Cardiac septum (tissue), 1 donor: Measurements from ENCODE around the gene C19orf47. TPM values are rescaled to one million over a fixed set of nuclear protein-coding genes. Genes with fewer than 3 reads are reported as not detected.

Experiments
- DNase-seq: peaks from one replicate; pipeline ENCODE4 v3.0.0-alpha.2; 2020; ENCODE audit warnings: low spot score
- intact Hi-C: fragments of 100-400 bp; cut with DNase I; formaldehyde crosslinking; loops from one replicate; pipeline ENCODE4 v1.14.0; 2022
- microRNA-seq: library from miRNA; unstranded; fragments of <30 nt; microRNA quantifications from one replicate; pipeline ENCODE4 v1.2.0, GENCODE V29; 2020
- total RNA-seq: library from RNA; stranded (reverse); fragmentation: NEBNext Ultra II Directional; extraction: Animal tissue kit (Norgen Biotek cat#: 25700); gene quantifications from one replicate; pipeline ENCODE4 v1.2.1, GENCODE V29; 2021
- donor health status: DM: no; HTN: no; CAD: no.

The C19orf47 gene
- total RNA-seq, 1 donor from 2014 or later, result 135 TPM

DNA sequence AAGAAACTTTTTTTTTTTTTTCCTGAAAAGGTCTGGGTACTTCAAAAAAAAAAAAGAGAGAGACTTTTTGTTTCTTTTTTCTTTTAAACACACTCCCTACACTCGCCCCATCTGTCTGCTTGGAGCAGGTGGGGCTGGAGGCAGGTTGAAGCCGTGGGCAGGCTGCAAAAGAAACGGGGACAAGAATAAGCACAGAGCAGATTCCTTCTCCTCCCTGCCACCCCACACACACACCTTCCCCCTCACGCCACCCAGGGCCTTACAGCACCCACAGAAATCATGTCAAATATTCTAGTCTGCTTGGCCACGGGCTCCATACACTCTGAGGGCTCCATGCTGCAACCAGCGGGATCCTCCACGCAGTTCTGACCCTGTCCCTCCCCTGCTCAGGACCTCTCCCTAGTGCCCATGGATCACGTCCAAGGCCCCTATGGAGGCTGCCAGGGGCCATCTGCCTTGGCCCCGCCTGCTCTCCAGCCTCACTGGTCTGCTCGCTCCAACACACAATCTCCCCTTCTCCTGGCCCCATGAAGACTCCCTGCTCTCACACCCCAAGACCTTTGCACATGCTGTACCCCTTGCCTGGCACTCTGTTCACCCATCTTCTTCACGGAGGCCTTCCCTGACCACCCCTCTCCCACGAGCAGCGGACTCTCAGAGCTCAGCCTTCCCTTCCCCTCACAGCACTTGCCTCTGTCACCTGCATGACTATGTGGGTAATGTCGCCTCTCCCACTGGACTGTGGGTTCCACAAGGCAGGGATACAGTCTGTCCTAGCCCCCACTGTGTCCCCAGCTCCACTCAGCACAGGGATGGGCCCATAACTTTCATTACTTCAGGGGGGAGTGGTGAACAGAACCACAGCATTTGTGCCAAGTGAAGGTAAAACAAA lies 74.5 kb downstream of the C19orf47 start:
- DNase-seq, result no peak
- intact Hi-C loops, result no loop called here

- intact Hi-C loops, result no loop called here
- no peak for DNase-seq
Measured at GRCh38 chr19:40272261-40272660, 75.9 kb downstream of the C19orf47 start.

DNA sequence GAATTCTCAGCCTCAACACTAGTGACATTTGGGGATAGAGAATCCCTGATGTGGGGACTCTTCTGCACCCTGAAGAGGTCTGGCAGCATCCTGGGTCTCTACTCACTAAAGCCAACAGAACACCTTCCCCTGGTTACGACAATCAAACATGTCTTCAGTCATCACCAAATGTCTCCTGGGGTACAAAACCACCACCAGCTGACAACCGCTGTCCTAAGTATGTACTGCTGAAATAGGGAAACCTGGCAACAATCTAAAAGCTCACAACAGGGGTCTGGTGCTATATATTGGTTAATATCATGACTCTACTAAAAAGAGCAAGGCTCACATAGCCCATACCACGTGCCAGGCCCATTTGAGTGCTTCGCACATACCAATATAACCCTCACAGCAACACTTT lies 76.5 kb downstream of the C19orf47 start:
- no peak for DNase-seq
- intact Hi-C loops, result no loop called here

- intact Hi-C loops, result no loop called here
- DNase-seq, result no peak
Measured at GRCh38 chr19:40270362-40271089, 77.7 kb downstream of the C19orf47 start.

Small RNAs within 50 kb of the gene (microRNA-seq; reads per million reads assigned to microRNA genes)
- gene MIR641 (13.3 reads per million, percentile 26 among the genes with 10 or more reads in this experiment), gene MIR6796 (not detected)

Other genes starting within 250 kb of the C19orf47 start
- 17.6 TPM for gene MAP3K10, start 157.0 kb downstream of the C19orf47 start, total RNA-seq
- gene TTC9B, start 130.0 kb downstream of the C19orf47 start, total RNA-seq, result not detected
- 0.32 TPM for gene CCNP, start 121.7 kb downstream of the C19orf47 start, total RNA-seq
- 116 TPM for gene AKT2, start 63.1 kb downstream of the C19orf47 start, total RNA-seq
- 163 TPM for gene PLD3, start 298 bp upstream of the C19orf47 start, total RNA-seq
- 0.08 TPM for gene HIPK4, start 41.8 kb upstream of the C19orf47 start, total RNA-seq
- 3.5 TPM for gene PRX, start 65.0 kb upstream of the C19orf47 start, total RNA-seq
- gene SERTAD1, start 77.6 kb upstream of the C19orf47 start, total RNA-seq, result 16.7 TPM
- gene SERTAD3, start 95.9 kb upstream of the C19orf47 start, total RNA-seq, result 33.9 TPM
- 81.6 TPM for gene BLVRB, start 117.3 kb upstream of the C19orf47 start, total RNA-seq
- 5.1 TPM for gene SPTBN4, start 118.6 kb upstream of the C19orf47 start, total RNA-seq
- gene SHKBP1, start 228.5 kb upstream of the C19orf47 start, total RNA-seq, result 28.6 TPM